ENCODE measurements around the gene NTM. TPM values are rescaled to one million over a fixed set of nuclear protein-coding genes. Genes with fewer than 3 reads are reported as not detected.

Gene NTM
- total RNA-seq, 2 donors from 2014 or later = 1.7 to 3.6 TPM

GRCh38 chr11:132349811-132350733, 979.7 kb downstream of the NTM start:
- Mint-ChIP-seq H3K36me3 (ENCODE audit: low read depth) (no peaks in the 10 kb centered on the region), H3K4me3 (no peak overlapping the region), H3K27me3 (ENCODE audit: insufficient read depth) (peaks cover 45% of the 10 kb centered on the region), H3K27ac (no peak overlapping the region), H3K4me1 (peaks cover 11% of the 10 kb centered on the region), H3K9me3 (no peaks in the 10 kb centered on the region)
- WGBS, 2 experiments (ENCODE audit: insufficient coverage in 1 of 2, insufficient read length in 1 of 2) = 92 to 93% methylated on average over 7 of the region's 7 CpGs
- no peak for DNase-seq
- H3K27me3 ChIP-seq (ENCODE audit: control insufficient read depth, insufficient read depth, low read length, poor library complexity, severe bottlenecking) = peaks cover 43% of the 10 kb centered on the region
- H3K9ac ChIP-seq (ENCODE audit: extremely low read depth, low read length, poor library complexity, severe bottlenecking) = no peak overlapping the region
- H3K27ac ChIP-seq (ENCODE audit: low read depth, low read length) = no peak overlapping the region
- peaks cover 3% of the 10 kb centered on the region for H3K4me1 ChIP-seq (ENCODE audit: control insufficient read depth, insufficient read depth, low read length)
- no peaks in the 10 kb centered on the region for H3K36me3 ChIP-seq (ENCODE audit: control insufficient read depth, insufficient read depth, low read length)
- H3K4me3 ChIP-seq (ENCODE audit: low read length) = no peak overlapping the region
- TF ChIP-seq CTCF (conservative IDR thresholded peaks at IDR 0.05) = no peak
- H3K9me3 ChIP-seq (ENCODE audit: control insufficient read depth, low read length) = no peaks in the 10 kb centered on the region

- no peak for TF ChIP-seq CTCF (conservative IDR thresholded peaks at IDR 0.05)
- no peak for DNase-seq
- H3K27ac Mint-ChIP-seq = no peak overlapping the region
- peaks cover 11% of the 10 kb centered on the region for H3K4me1 Mint-ChIP-seq
- Histone ChIP-seq H3K9me3 (ENCODE audit: control insufficient read depth, low read length) (no peaks in the 10 kb centered on the region), H3K4me3 (ENCODE audit: low read length) (no peak overlapping the region), H3K9ac (ENCODE audit: extremely low read depth, low read length, poor library complexity, severe bottlenecking) (no peak overlapping the region), H3K27me3 (ENCODE audit: control insufficient read depth, insufficient read depth, low read length, poor library complexity, severe bottlenecking) (peaks cover 43% of the 10 kb centered on the region), H3K36me3 (ENCODE audit: control insufficient read depth, insufficient read depth, low read length) (no peaks in the 10 kb centered on the region), H3K27ac (ENCODE audit: low read depth, low read length) (no peak overlapping the region), H3K4me1 (ENCODE audit: control insufficient read depth, insufficient read depth, low read length) (peaks cover 3% of the 10 kb centered on the region)
- no peaks in the 10 kb centered on the region for H3K36me3 Mint-ChIP-seq (ENCODE audit: low read depth)
- 86% methylated on average over 6 to 7 of the region's 7 CpGs for WGBS, 2 experiments (ENCODE audit: insufficient coverage in 1 of 2, insufficient read length in 1 of 2)
- H3K9me3 Mint-ChIP-seq = no peaks in the 10 kb centered on the region
- no peak overlapping the region for H3K4me3 Mint-ChIP-seq
- peaks cover 51% of the 10 kb centered on the region for H3K27me3 Mint-ChIP-seq (ENCODE audit: insufficient read depth)
Observed at GRCh38 chr11:132351050-132351449, 980.6 kb downstream of the NTM start.

- Mint-ChIP-seq H3K4me3 (no peak overlapping the region), H3K9me3 (no peaks in the 10 kb centered on the region), H3K4me1 (peaks cover 3% of the 10 kb centered on the region), H3K36me3 (ENCODE audit: low read depth) (no peaks in the 10 kb centered on the region), H3K27ac (no peak overlapping the region), H3K27me3 (ENCODE audit: insufficient read depth) (peaks cover 50% of the 10 kb centered on the region)
- no peak for TF ChIP-seq CTCF (conservative IDR thresholded peaks at IDR 0.05)
- Histone ChIP-seq H3K27ac (ENCODE audit: low read depth, low read length) (no peak overlapping the region), H3K4me1 (ENCODE audit: control insufficient read depth, insufficient read depth, low read length) (peaks cover 2% of the 10 kb centered on the region), H3K9me3 (ENCODE audit: control insufficient read depth, low read length) (no peaks in the 10 kb centered on the region), H3K27me3 (ENCODE audit: control insufficient read depth, insufficient read depth, low read length, poor library complexity, severe bottlenecking) (peaks cover 43% of the 10 kb centered on the region), H3K9ac (ENCODE audit: extremely low read depth, low read length, poor library complexity, severe bottlenecking) (no peak overlapping the region), H3K36me3 (ENCODE audit: control insufficient read depth, insufficient read depth, low read length) (no peaks in the 10 kb centered on the region), H3K4me3 (ENCODE audit: low read length) (no peak overlapping the region)
- WGBS, 2 experiments (ENCODE audit: insufficient coverage in 1 of 2, insufficient read length in 1 of 2) = 97 to 100% methylated on average over 1 to 8 of the region's 8 CpGs
- DNase-seq = no peak
Observed at GRCh38 chr11:132352497-132352896, 982.1 kb downstream of the NTM start.
